ENCODE results near the gene NARS2. TPM values are rescaled to one million over a fixed set of nuclear protein-coding genes. Genes with fewer than 3 reads are reported as not detected.
A peak's percentile ranks its signal among the peaks of the same experiment; 100 is the strongest.

NARS2 gene
- total RNA-seq, 1 donor from 2014 or later: 11.6 TPM

- no peak for TF ChIP-seq CTCF (IDR thresholded peaks at IDR 0.05)
- no peak for DNase-seq (ENCODE audit: extremely low spot score, unreplicated experiment)
- Mint-ChIP-seq H3K27me3 (ENCODE audit: unreplicated experiment) (no peaks in the 10 kb centered on the region), H3K4me3 (ENCODE audit: unreplicated experiment) (no peak overlapping the region), H3K36me3 (ENCODE audit: unreplicated experiment) (peaks cover 8% of the 10 kb centered on the region), H3K9me3 (ENCODE audit: unreplicated experiment) (no peaks in the 10 kb centered on the region), H3K4me1 (ENCODE audit: unreplicated experiment) (peaks cover 10% of the 10 kb centered on the region), H3K27ac (ENCODE audit: unreplicated experiment) (peak overlapping the region; percentile 3)
Observed at GRCh38 chr11:78432956-78433355, 141.7 kb downstream of the NARS2 start.

- no peaks in the 10 kb centered on the region for H3K9me3 Mint-ChIP-seq (ENCODE audit: unreplicated experiment)
- peak; percentile 35 for TF ChIP-seq CTCF (IDR thresholded peaks at IDR 0.05)
- H3K4me1 Mint-ChIP-seq (ENCODE audit: unreplicated experiment): peaks cover 10% of the 10 kb centered on the region
- H3K27me3 Mint-ChIP-seq (ENCODE audit: unreplicated experiment): no peaks in the 10 kb centered on the region
- H3K4me3 Mint-ChIP-seq (ENCODE audit: unreplicated experiment): no peak overlapping the region
- no peak for DNase-seq (ENCODE audit: extremely low spot score, unreplicated experiment)
- no peak overlapping the region for H3K27ac Mint-ChIP-seq (ENCODE audit: unreplicated experiment)
- H3K36me3 Mint-ChIP-seq (ENCODE audit: unreplicated experiment): peaks cover 4% of the 10 kb centered on the region
Observed at GRCh38 chr11:78432058-78432515, 142.6 kb downstream of the NARS2 start.

- H3K9me3 Mint-ChIP-seq (ENCODE audit: unreplicated experiment): no peaks in the 10 kb centered on the region
- no peak overlapping the region for H3K4me3 Mint-ChIP-seq (ENCODE audit: unreplicated experiment)
- DNase-seq (ENCODE audit: extremely low spot score, unreplicated experiment): no peak
- H3K27me3 Mint-ChIP-seq (ENCODE audit: unreplicated experiment): no peaks in the 10 kb centered on the region
- peaks cover 2% of the 10 kb centered on the region for H3K36me3 Mint-ChIP-seq (ENCODE audit: unreplicated experiment)
- H3K27ac Mint-ChIP-seq (ENCODE audit: unreplicated experiment): no peak overlapping the region
- no peak for TF ChIP-seq CTCF (IDR thresholded peaks at IDR 0.05)
- H3K4me1 Mint-ChIP-seq (ENCODE audit: unreplicated experiment): peaks cover 21% of the 10 kb centered on the region
Observed at GRCh38 chr11:78429660-78430059, 145.0 kb downstream of the NARS2 start.

GRCh38 chr11:78429209-78429608 lies 145.5 kb downstream of the NARS2 start:
- H3K27ac Mint-ChIP-seq (ENCODE audit: unreplicated experiment): no peak overlapping the region
- H3K4me3 Mint-ChIP-seq (ENCODE audit: unreplicated experiment): no peak overlapping the region
- no peaks in the 10 kb centered on the region for H3K9me3 Mint-ChIP-seq (ENCODE audit: unreplicated experiment)
- H3K4me1 Mint-ChIP-seq (ENCODE audit: unreplicated experiment): peaks cover 26% of the 10 kb centered on the region
- no peaks in the 10 kb centered on the region for H3K27me3 Mint-ChIP-seq (ENCODE audit: unreplicated experiment)
- DNase-seq (ENCODE audit: extremely low spot score, unreplicated experiment): no peak
- peaks cover 2% of the 10 kb centered on the region for H3K36me3 Mint-ChIP-seq (ENCODE audit: unreplicated experiment)
- no peak for TF ChIP-seq CTCF (IDR thresholded peaks at IDR 0.05)

- Mint-ChIP-seq H3K36me3 (ENCODE audit: unreplicated experiment) (peaks cover 2% of the 10 kb centered on the region), H3K4me1 (ENCODE audit: unreplicated experiment) (peaks cover 29% of the 10 kb centered on the region), H3K27ac (ENCODE audit: unreplicated experiment) (no peak overlapping the region), H3K9me3 (ENCODE audit: unreplicated experiment) (no peaks in the 10 kb centered on the region), H3K4me3 (ENCODE audit: unreplicated experiment) (no peak overlapping the region), H3K27me3 (ENCODE audit: unreplicated experiment) (no peaks in the 10 kb centered on the region)
- no peak for DNase-seq (ENCODE audit: extremely low spot score, unreplicated experiment)
- TF ChIP-seq CTCF (IDR thresholded peaks at IDR 0.05): no peak
Observed at GRCh38 chr11:78428773-78429172, 145.9 kb downstream of the NARS2 start.

Data from osteocyte (in vitro differentiated cells).